K562 (cell line): ENCODE results near the gene CSF2. TPM values are rescaled to one million over a fixed set of nuclear protein-coding genes. Genes with fewer than 3 reads are reported as not detected.

ENCODE experiments used
- ATF4 ChIP-seq: fragments of 450-650 bp; formaldehyde crosslinking; IDR thresholded peaks from 2 replicates; pipeline ENCODE4 v1.4.0; 2022; ENCODE audit warnings: mild to moderate bottlenecking, moderate library complexity
- ELK1 ChIP-seq: sonication (generic); formaldehyde crosslinking; IDR thresholded peaks from 2 replicates; pipeline ENCODE4 v1.8.1; 2022; ENCODE audit warnings: missing genetic modification reagents
- FOXA1 ChIP-seq: fragments of 450-650 bp; IDR thresholded peaks from 2 replicates; pipeline ENCODE4 v1.6.1; 2016; ENCODE audit warnings: mild to moderate bottlenecking, borderline replicate concordance
- JUN ChIP-seq, 2 experiments: sonication (generic) in 1 of 2; formaldehyde crosslinking in 1 of 2; IDR thresholded peaks; 2 replicates each; pipeline versions ENCODE4 v1.6.1 to v1.8.0; 2012 to 2022; ENCODE audit warnings: borderline replicate concordance in 2 of 2, mild to moderate bottlenecking in 2 of 2, improper control_type of control experiment in 1 of 2, low read depth in 1 of 2, low read length in 1 of 2, missing genetic modification reagents in 1 of 2
- LCOR ChIP-seq: sonication (generic); formaldehyde crosslinking; IDR thresholded peaks from 2 replicates; pipeline ENCODE4 v1.8.0; 2022; ENCODE audit warnings: mild to moderate bottlenecking, missing genetic modification reagents
- MGA ChIP-seq: fragments of 450-650 bp; IDR thresholded peaks from 2 replicates; pipeline ENCODE4 v1.6.1; 2016; ENCODE audit warnings: mild to moderate bottlenecking, moderate library complexity
- POU5F1 ChIP-seq: fragments of 150-350 bp; IDR thresholded peaks from 2 replicates; pipeline ENCODE4 v1.6.1; 2014; ENCODE audit warnings: borderline replicate concordance, low read length, low read depth, mild to moderate bottlenecking; ENCODE audit not compliant: partially characterized antibody
- RAD51 ChIP-seq: fragments of 450-650 bp; IDR thresholded peaks from 2 replicates; pipeline ENCODE4 v1.7.1; 2016; ENCODE audit warnings: low read depth, mild to moderate bottlenecking, borderline replicate concordance
- SREBF2 ChIP-seq: sonication (generic); formaldehyde crosslinking; IDR thresholded peaks from 2 replicates; pipeline ENCODE4 v1.4.0; 2020; ENCODE audit warnings: mild to moderate bottlenecking, missing genetic modification reagents
- ZNF395 ChIP-seq: fragments of 200-800 bp; sonication (Bioruptor generic); IDR thresholded peaks from 2 replicates; pipeline ENCODE4 v1.6.1; 2017; ENCODE audit warnings: missing genetic modification characterization, missing compliant biosample characterization
- polyA plus RNA-seq, 8 experiments: library from polyadenylated mRNA; depleted of rRNA in 4 of 8; stranded (reverse) in 5 of 8; unstranded in 3 of 8; fragments of >200 nt; fragmentation: Nextera tagmentation in 2 of 8; fragmentation: Illumina TruSeq in 1 of 8; extraction: Ambion mirVana in 2 of 8; extraction: Trizol in 1 of 8; gene quantifications; 2 replicates each; pipeline versions ENCODE4 v1.2.1 to v1.2.3, GENCODE V29; 2011 to 2014; ENCODE audit warnings: inconsistent platforms in 1 of 8, missing spikeins in 1 of 8
- total RNA-seq, 7 experiments: library from RNA; depleted of rRNA in 6 of 7; stranded (reverse); fragments of >200 nt in 6 of 7; fragmentation: Illumina TruSeq in 2 of 7; extraction: Trizol in 2 of 7; gene quantifications; 2 replicates each; pipeline versions ENCODE4 v1.2.1 to v1.2.3, GENCODE V29; 2011 to 2021; ENCODE audit warnings: low replicate concordance in 1 of 7

The CSF2 gene
- total and polyA plus RNA-seq, 9 of the 15 experiments (the other 6 are each of a cell fraction or from before 2014, with no cell fraction given), result 0.25 to 0.29 TPM; not detected in 7

GRCh38 chr5:132070460-132071337, 2.9 kb upstream of the CSF2 start (continued):
- TF ChIP-seq MGA (peak; percentile 19; the same call in 1 of the 2 replicates), RAD51 (no peak), SREBF2 (CRISPR knock-in tag) (no peak), LCOR (CRISPR knock-in tag) (no peak), ELK1 (CRISPR knock-in tag) (no peak), JUN (IDR thresholded peaks at IDR 0.05; ENCODE audit: borderline replicate concordance, low read depth, low read length) (0 out of 2 replicates have a peak, but pooled peaks have one; percentile 27), JUN (CRISPR knock-in tag; IDR thresholded peaks at IDR 0.05; ENCODE audit: borderline replicate concordance) (no peak), ZNF395 (CRISPR knock-in tag) (peak; percentile 57), ATF4 (CRISPR knock-in tag) (peak; percentile 41; the same call in 1 of the 2 replicates), POU5F1 (no peak), FOXA1 (no peak)
